IMR-90 (cell line): ENCODE data around the gene CNTLN. TPM values are rescaled to one million over a fixed set of nuclear protein-coding genes. Genes with fewer than 3 reads are reported as not detected.

Source experiments
- ATAC-seq: fragments of 200-7000 bp; cut with Tn5 transposase; 2 replicates; pipeline ENCODE4 v1.9.1; 2020; ENCODE audit warnings: low read depth, mild to moderate bottlenecking, moderate library complexity
- BruUV-seq: library from RNA; stranded (reverse); fragments of 400-500 nt; replicated peaks from 2 replicates; lab custom pipeline; 2021; lab: Mats Ljungman, UMichigan
- CTCF ChIA-PET: fragments of 300-600 bp; formaldehyde crosslinking; extraction: SDS; loops from one replicate; lab custom pipeline; 2021; ENCODE audit warnings: antibody characterized with exemption; lab: Yijun Ruan, JAX
- POLR2A ChIA-PET: fragments of 300-600 bp; sonication (Branson Sonifier 250); formaldehyde crosslinking; loops from one replicate; lab custom pipeline; 2022; ENCODE audit warnings: antibody characterized with exemption; ENCODE audit not compliant: unreplicated experiment; lab: Charles Lee
- DNase-seq: peaks from one replicate; pipeline ENCODE4 v3.0.0; 2013
- H2AFZ ChIP-seq: replicated peaks from 2 replicates; pipeline ENCODE3; 2013; ENCODE audit warnings: low read length, mild to moderate bottlenecking; ENCODE audit not compliant: poor library complexity
- H2AK5ac ChIP-seq: 2 replicates; pipeline ENCODE4 v1.6.1; 2013; ENCODE audit warnings: low read depth, low read length, inconsistent platforms
- H2AK9ac ChIP-seq: replicated peaks from 2 replicates; pipeline ENCODE3; 2013; ENCODE audit warnings: mild to moderate bottlenecking, low read depth, low read length, moderate library complexity; ENCODE audit not compliant: poor library complexity
- H2BK120ac ChIP-seq: 2 replicates; pipeline ENCODE4 v1.6.1; 2013; ENCODE audit warnings: low read depth, low read length, inconsistent platforms
- H2BK15ac ChIP-seq: 3 replicates; pipeline ENCODE4 v1.6.1; 2013; ENCODE audit warnings: low read depth, low read length, inconsistent platforms
- H2BK20ac ChIP-seq: 2 replicates; pipeline ENCODE4 v1.6.1; 2013; ENCODE audit warnings: low read depth, mild to moderate bottlenecking, inconsistent platforms, low read length, moderate library complexity
- H2BK5ac ChIP-seq: 2 replicates; pipeline ENCODE4 v1.6.1; 2013; ENCODE audit warnings: mild to moderate bottlenecking, low read depth, low read length, inconsistent platforms; ENCODE audit not compliant: poor library complexity, severe bottlenecking
- H3K14ac ChIP-seq: replicated peaks from 2 replicates; pipeline ENCODE4 v1.6.1; 2013; ENCODE audit warnings: low read depth, low read length, inconsistent platforms
- H3K18ac ChIP-seq: 2 replicates; pipeline ENCODE4 v1.6.1; 2013; ENCODE audit warnings: low read depth, low read length, control low read depth
- H3K23ac ChIP-seq: 2 replicates; pipeline ENCODE4 v1.6.1; 2013; ENCODE audit warnings: low read depth, low read length, inconsistent platforms
- H3K27ac ChIP-seq: 2 replicates; pipeline ENCODE4 v1.5.1; 2013; ENCODE audit warnings: mild to moderate bottlenecking, control low read depth, low read length; ENCODE audit not compliant: insufficient read depth
- H3K27me3 ChIP-seq: 2 replicates; pipeline ENCODE4 v1.6.1; 2013; ENCODE audit warnings: low read length; ENCODE audit not compliant: control insufficient read depth, insufficient read depth
- H3K36me3 ChIP-seq: 2 replicates; pipeline ENCODE4 v1.6.1; 2013; ENCODE audit warnings: low read length, mixed read lengths; ENCODE audit not compliant: control insufficient read depth, insufficient read depth
- H3K4ac ChIP-seq: 2 replicates; pipeline ENCODE4 v1.6.1; 2013; ENCODE audit warnings: low read depth, low read length, inconsistent platforms
- H3K4me1 ChIP-seq: 2 replicates; pipeline ENCODE4 v1.6.1; 2013; ENCODE audit warnings: low read length, mixed read lengths; ENCODE audit not compliant: control insufficient read depth, insufficient read depth
- H3K4me2 ChIP-seq: 2 replicates; pipeline ENCODE4 v1.6.1; 2013; ENCODE audit warnings: low read depth, mild to moderate bottlenecking, control low read depth, low read length, moderate library complexity
- H3K4me3 ChIP-seq: 2 replicates; pipeline ENCODE4 v1.5.1; 2013; ENCODE audit warnings: low read depth, mild to moderate bottlenecking, control low read depth, low read length, moderate library complexity; ENCODE audit not compliant: insufficient read depth
- H3K56ac ChIP-seq: 2 replicates; pipeline ENCODE4 v1.6.1; 2013; ENCODE audit warnings: low read length, inconsistent platforms; ENCODE audit not compliant: insufficient read depth; ENCODE audit errors: extremely low read depth
- H3K79me1 ChIP-seq, 2 experiments: 2 replicates each; pipeline ENCODE4 v1.6.1; 2013; ENCODE audit warnings: low read length in 2 of 2, inconsistent platforms in 1 of 2, low read depth in 1 of 2
- H3K9ac ChIP-seq: 2 replicates; pipeline ENCODE4 v1.6.1; 2013; ENCODE audit warnings: low read depth, low read length, control low read depth
- H3K9me1 ChIP-seq: 2 replicates; pipeline ENCODE4 v1.6.1; 2013; ENCODE audit warnings: low read length, inconsistent platforms; ENCODE audit not compliant: insufficient read depth
- H3K9me3 ChIP-seq: 2 replicates; pipeline ENCODE4 v1.6.1; 2013; ENCODE audit warnings: low read length; ENCODE audit not compliant: control insufficient read depth, insufficient read depth
- H4K20me1 ChIP-seq: 2 replicates; pipeline ENCODE4 v1.6.1; 2013; ENCODE audit warnings: low read length, inconsistent platforms; ENCODE audit not compliant: insufficient read depth
- H4K5ac ChIP-seq: 2 replicates; pipeline ENCODE4 v1.6.1; 2013; ENCODE audit warnings: mild to moderate bottlenecking, low read depth, low read length, control low read depth
- H4K8ac ChIP-seq, 2 experiments: 2 replicates each; pipeline ENCODE4 v1.6.1; 2013; ENCODE audit warnings: low read depth in 2 of 2, low read length in 2 of 2, control low read depth in 1 of 2, inconsistent platforms in 1 of 2
- H4K91ac ChIP-seq: 2 replicates; pipeline ENCODE4 v1.6.1; 2013; ENCODE audit warnings: low read depth, low read length, inconsistent platforms; ENCODE audit not compliant: insufficient read depth
- CHD1 ChIP-seq: IDR thresholded peaks from 2 replicates; pipeline ENCODE4 v1.6.1; 2012; ENCODE audit warnings: low read depth, low read length, improper control_type of control experiment
- RCOR1 ChIP-seq: IDR thresholded peaks from 2 replicates; pipeline ENCODE4 v1.6.1; 2012; ENCODE audit warnings: mild to moderate bottlenecking, low read length, improper control_type of control experiment; ENCODE audit not compliant: insufficient replicate concordance
- RFX5 ChIP-seq: IDR thresholded peaks from 2 replicates; pipeline ENCODE4 v1.8.0; 2012; ENCODE audit warnings: low read depth, mild to moderate bottlenecking, low read length, moderate library complexity
- WGBS, 2 experiments: methylation state at CpG; one replicate each; pipeline versions ENCODE4 v1.1.5 to v1.1.7; 2013; ENCODE audit warnings: missing lambda C conversion rate in 2 of 2; ENCODE audit not compliant: insufficient read length in 1 of 2; ENCODE audit errors: extremely low coverage in 2 of 2; 5-methylcytosine and 5-hydroxymethylcytosine counted together
- dilution Hi-C: fragments of 300-500 bp; cut with HindIII; formaldehyde crosslinking; loops from one replicate; pipeline ENCODE4 v1.14.3; 2018; ENCODE audit warnings: low sequenced_read_pairs; ENCODE audit not compliant: unreplicated experiment
- in situ Hi-C: fragments of 300-500 bp; cut with MboI; formaldehyde crosslinking; loops from 3 replicates; pipeline ENCODE4 v1.14.3; 2019; ENCODE audit warnings: low sequenced_read_pairs, inconsistent platforms, mixed read lengths
- intact Hi-C: fragments of 100-400 bp; cut with micrococcal nuclease; formaldehyde crosslinking; loops from 2 replicates; pipeline ENCODE4 v1.10.0; 2022
- polyA plus RNA-seq, 3 experiments: library from polyadenylated mRNA; depleted of rRNA; stranded (reverse); fragments of >200 nt; gene quantifications; 2 replicates each; pipeline ENCODE4 v1.2.3, GENCODE V29; 2012; ENCODE audit warnings: low replicate concordance in 1 of 3
- total RNA-seq: library from RNA; depleted of rRNA; stranded (reverse); fragments of >200 nt; gene quantifications from 2 replicates; pipeline ENCODE4 v1.2.3, GENCODE V29; 2012

Gene CNTLN
- total and polyA plus RNA-seq, 2 of the 4 experiments (the other 2 are of a cell fraction): 3.8 to 5.9 TPM

DNA sequence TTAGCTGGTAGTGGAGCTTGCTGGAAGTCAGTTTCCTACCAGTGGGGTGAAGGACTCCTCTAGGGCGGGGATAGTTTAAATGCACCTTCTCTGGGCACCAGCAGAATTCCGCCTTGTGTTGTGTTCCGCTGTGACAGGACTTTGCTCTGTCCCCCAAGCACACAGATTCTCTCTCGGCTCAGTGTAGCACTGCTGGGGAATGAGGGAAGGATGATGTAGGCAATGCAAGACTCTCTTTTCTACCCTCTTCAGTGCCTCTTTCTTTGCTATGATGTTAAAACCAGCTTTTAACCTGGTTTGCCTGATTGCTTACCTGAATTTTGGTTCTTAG lies 288.8 kb downstream of the CNTLN start:
- Histone ChIP-seq H2BK5ac (no peak overlapping the region), H2AK9ac (no peak overlapping the region), H3K27ac (no peak overlapping the region), H3K4me3 (no peak overlapping the region), H4K5ac (no peak overlapping the region), H2AK5ac (no peak overlapping the region), H3K4me2 (no peak overlapping the region), H3K4ac (no peak overlapping the region), H3K27me3 (no peaks in the 10 kb centered on the region), H3K79me1 (no peaks in the 10 kb centered on the region), H3K18ac (no peak overlapping the region), H4K20me1 (no peaks in the 10 kb centered on the region), H3K56ac (no peak overlapping the region), H4K8ac (no peak overlapping the region), H3K36me3 (no peaks in the 10 kb centered on the region; the same call in 1 of the 2 replicates), H2BK15ac (no peak overlapping the region), H3K14ac (no peak overlapping the region), H3K9ac (no peak overlapping the region), H3K9me3 (no peaks in the 10 kb centered on the region), H4K91ac (no peak overlapping the region), H3K9me1 (no peaks in the 10 kb centered on the region; the same call in 1 of the 2 replicates), H2BK20ac (no peak overlapping the region), H2AFZ (no peak overlapping the region), H3K23ac (no peak overlapping the region), H3K4me1 (no peaks in the 10 kb centered on the region), H2BK120ac (no peak overlapping the region)
- intact Hi-C loops (no loop called here), in situ Hi-C loops (no loop called here), dilution Hi-C loops (no loop called here)
- ChIA-PET POLR2A (interaction anchor here (0.6 kb wide), 1 partner anchor 244 kb away, joined by 4 read pairs; no protein-coding TSS in a partner anchor), CTCF (interaction anchor here (0.5 kb wide), 1 partner anchor 79 kb away, joined by 3 read pairs; no protein-coding TSS in a partner anchor)
- ATAC-seq: no peak
- TF ChIP-seq RCOR1 (no peak), CHD1 (no peak), RFX5 (no peak)
- no TSS peak for BruUV-seq
- no peak for DNase-seq
- no CpG with 5 or more reads among the region's 4 CpGs for whole genome bisulfite sequencing, 2 experiments
